Epithelial cell of prostate (primary cell): ENCODE results near the gene AGTPBP1.
"Not testable (repeated sequence)": the region's sequence is repeated elsewhere in the genome, so short reads cannot be mapped to it uniquely, and the experiment has no call there.

Experiments used
- DNase-seq: peaks from one replicate; pipeline ENCODE4 v3.0.0-alpha.2; 2011; ENCODE audit warnings: low read depth, low spot score
- H3K27ac ChIP-seq: fragments of 450-650 bp; 2 replicates; pipeline ENCODE4 v1.5.1; 2017; ENCODE audit warnings: mild to moderate bottlenecking

The AGTPBP1 gene

DNA sequence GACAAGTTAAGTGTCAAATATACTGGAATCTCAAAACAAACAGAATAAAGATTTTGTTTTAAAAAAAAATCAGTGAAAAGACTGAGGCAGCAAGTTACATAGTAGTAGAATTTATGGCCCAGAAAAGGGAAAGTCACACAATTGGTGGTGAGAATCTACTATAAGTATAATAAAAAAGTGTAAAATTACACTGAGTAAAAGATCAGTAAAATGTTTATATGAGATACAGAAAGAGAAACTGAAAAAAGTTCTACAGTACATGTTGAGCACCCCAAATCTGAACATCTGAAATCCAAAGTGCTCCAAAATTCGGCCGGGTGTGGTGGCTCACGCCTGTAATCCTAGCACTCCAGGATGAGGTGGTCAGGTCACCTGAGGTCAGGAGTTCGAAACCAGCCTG is 15.0 kb downstream of the AGTPBP1 start:
- no peak for DNase-seq
- H3K27ac ChIP-seq, result no peak overlapping the region

DNA sequence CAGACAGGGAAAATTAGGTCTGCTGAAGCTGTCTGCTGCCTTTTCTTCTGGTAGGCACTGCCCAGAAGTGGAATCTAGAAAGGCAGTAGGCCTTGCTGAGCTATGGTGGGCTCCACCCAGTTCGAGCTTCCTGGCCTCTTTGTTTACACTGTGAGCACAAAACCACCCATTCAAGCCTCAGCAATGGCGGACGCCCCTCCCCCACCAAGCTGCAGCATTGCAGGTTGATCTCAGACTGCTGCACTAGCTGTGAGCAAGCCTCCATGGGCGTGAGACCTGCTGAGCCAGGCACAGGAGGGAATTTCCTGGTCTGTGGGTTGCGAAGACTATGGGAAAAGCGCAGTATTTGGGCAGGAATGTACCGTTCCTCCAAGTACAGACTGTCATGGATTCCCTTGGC is 18.5 kb downstream of the AGTPBP1 start:
- H3K27ac ChIP-seq, result no peak overlapping the region
- no peak for DNase-seq

DNA sequence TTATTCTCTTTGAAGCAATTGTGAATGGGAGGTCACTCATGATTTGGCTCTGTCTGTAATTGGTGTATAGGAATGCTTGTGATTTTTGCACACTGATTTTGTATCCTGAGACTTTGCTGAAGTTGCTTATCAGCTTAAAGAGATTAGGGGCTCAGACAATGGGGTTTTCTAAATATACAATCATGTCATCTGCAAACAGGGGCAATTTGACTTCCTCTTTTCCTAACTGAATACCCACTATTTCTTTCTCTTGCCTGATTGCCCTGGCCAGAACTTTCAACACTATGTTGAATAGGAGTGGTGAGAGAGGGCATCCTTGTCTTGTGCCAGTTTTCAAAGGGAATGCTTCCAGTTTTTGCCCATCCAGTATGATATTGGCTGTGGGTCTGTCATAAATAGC is 22.3 kb downstream of the AGTPBP1 start:
- H3K27ac ChIP-seq, DNase-seq: not testable (repeated sequence)

DNA sequence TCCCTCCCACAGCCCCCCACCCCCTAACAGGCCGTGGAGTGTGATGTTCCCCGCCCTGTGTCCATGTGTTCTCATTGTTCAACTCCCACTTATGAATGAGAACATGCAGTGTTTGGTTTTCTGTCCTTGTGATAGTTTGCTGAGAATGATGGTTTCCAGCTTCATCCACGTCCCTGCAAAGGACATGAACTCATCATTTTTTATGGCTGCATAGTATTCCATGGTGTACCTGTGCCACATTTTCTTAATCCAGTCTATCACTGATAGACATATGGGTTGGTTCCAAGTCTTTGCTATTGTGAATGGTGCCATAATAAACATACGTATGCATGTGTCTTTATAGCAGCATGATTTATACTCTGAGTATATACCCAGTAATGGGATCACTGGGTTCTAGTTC is 23.9 kb downstream of the AGTPBP1 start:
- DNase-seq, H3K27ac ChIP-seq: not testable (repeated sequence)

DNA sequence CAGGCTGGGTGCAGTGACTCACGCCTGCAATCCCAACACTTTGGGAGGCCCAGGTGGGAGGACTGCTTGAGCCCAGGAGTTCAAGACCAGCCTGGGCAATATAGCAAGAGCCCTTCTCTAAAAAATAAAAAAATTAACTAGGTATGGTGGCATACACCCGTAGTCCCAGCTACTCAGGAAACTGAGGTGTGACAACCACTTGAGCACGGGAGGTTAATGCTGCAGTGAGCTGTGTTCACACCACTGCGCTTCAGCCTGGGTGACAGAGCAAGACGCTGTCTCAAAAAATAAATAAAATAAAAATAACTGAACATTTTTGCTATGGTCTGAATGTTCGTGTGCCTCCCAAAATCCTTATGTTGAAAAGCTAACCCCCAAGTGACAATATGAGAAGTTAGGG is 24.5 kb downstream of the AGTPBP1 start:
- no peak overlapping the region for H3K27ac ChIP-seq
- no peak for DNase-seq

DNA sequence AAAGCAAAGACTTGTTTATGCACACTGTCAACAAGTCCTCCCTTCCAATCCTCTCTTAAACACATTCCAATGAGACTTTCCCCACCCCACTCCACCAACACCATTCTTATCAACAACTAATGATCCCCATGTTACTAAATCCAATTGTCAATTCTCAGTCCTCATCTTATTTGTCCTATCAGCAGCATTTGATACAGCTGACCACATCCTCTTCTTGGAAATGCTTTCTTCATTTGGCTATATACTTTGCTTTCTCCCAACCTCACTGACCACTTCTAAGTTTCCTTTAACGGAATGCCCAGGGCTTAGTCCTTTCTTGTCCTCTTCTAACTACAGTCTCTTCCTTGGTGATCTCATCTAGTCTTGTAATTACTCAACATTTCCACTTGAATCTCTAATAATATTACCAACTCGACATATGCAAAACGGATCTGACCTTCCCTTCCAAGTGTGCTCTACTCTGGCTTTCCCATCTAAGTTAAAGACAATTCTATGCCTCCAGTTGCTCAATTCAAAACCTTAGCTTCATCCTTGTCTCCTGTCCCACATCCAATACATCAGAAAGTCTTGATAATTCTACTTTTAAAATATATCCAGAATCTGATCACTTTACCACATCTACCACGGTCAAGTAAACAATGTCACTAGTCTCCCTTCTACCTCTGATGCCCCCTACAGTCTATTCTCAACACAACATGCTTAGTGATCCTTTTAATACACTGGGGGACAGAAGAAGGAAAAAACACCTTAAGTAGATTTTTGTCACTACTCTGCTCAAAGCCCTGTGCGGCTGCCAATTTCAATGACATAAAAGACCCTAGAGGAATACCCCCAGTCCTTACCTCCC is 25.5 kb downstream of the AGTPBP1 start:
- no peak overlapping the region for H3K27ac ChIP-seq
- DNase-seq, result no peak

DNA sequence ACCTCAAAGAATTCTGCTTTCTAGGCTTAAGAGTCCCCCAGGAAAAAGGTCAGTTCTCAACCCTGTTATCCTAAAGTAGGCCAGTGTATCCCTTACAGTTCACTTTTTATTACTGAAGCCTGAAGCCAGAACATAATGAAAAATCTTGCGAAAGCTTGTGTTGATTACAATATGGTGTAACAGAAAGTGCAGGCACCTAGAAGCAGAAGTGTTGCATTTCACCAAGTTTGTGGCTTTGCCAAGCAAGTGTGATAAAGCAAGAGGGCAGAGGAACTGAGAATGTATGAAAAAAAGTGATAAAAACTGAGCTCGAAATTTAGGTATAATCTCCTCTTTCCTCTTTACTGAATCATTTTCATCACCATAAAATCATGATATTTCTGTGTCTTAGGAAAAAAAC is 26.2 kb downstream of the AGTPBP1 start:
- no peak for DNase-seq
- no peak overlapping the region for H3K27ac ChIP-seq

DNA sequence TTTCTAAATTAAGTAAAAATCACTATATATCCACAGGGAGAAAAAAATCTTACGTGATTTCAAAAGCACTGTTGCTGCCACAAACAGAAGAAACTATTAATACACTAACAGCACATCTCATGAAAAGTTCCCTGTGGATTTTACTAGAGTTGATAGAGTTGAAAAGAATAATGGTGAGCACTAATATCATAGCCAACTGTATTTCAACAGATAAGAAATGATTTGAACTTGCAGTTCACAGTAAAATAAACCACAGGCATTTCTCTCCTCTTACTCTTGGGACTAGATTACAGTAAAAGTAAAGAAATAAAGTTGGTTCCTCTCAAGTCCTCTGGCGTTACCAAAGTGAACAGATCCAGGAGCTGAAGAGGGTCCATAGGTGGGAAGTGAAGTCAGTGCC is 27.9 kb downstream of the AGTPBP1 start:
- no peak for DNase-seq
- H3K27ac ChIP-seq, result no peak overlapping the region

DNA sequence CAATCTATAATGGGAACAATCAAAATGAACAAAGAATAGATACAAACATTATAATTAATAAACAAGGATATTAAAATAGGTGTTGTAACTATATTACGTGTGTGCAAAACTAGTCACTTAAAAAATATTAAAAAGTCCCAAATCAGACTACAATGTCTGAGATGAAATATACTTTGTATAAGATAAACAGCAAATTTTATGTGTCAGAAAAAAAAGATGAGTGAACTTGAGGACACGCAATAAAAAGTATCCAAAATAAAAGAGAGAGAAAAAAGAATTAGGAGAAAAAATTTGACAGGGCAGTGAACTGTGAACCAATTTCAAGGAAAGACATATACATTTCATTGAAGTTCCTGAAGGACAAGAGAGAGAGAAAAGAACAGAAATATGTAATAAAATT is 37.0 kb downstream of the AGTPBP1 start:
- H3K27ac ChIP-seq, result no peak overlapping the region

DNA sequence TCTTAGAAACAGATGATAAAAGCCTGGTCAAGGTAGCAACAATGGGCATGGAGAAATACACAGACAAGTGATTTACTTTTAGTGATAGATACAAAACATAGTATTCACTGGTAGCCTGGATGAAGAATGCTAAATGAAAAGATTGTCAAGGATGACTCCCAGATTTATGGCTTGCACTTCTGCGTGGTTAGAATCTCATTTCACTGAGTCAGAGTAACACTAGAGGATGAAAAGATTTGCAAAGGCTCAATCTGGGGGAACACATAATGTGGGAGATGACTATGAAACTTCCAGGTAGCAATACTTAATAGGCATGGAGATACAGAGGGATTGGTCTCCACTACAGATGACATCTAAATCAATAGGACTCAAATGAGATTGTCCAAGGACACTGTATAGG is 38.4 kb downstream of the AGTPBP1 start:
- no peak overlapping the region for H3K27ac ChIP-seq
- DNase-seq, result no peak

More for the DNA sequence above, 37.0 kb downstream of the AGTPBP1 start:
- no peak for DNase-seq

DNA sequence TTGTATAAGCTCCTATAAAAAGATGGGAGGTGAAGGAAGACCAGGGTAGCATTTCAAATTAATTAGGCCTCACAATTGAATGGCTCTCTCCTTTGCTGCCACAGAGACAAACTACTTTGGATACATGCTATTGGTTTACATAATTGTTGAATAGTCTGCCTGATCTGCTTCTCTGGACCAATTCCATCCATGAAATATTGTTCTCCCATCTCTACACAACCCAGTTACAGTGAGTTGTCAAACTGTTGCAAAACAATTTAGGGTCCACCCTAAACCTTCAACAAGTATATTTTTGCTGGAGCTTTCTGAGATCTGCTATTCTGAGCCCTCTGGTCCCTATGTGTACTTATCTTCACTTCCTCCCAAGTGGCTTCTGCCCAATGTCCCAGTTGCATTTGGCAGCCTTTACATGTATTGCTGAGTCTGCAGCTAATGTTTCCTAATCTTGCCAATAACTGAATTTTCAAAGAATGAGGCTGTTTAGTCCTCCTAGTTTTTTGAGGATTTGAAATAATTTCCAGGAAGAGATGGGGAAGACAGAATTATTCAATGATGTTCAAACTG is 38.9 kb downstream of the AGTPBP1 start:
- no peak for DNase-seq
- H3K27ac ChIP-seq, result no peak overlapping the region

DNA sequence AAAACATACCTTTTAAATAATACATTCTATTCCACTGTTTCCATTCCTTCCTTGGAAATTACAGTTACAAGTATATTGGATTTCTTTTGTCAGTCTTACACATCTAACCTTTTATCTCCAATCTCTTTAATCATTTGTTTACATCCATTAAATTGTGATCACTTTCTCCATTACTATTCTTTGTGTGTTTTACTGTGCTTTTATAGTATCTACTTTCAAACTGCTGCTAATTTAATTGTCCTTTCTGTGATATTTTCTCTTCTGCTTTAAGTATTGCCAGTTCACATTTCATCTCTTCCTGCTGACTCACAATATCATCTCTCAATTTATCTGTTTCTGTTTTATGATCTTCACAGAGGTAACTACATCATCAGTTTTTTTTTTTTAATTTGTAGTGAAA is 39.6 kb downstream of the AGTPBP1 start:
- H3K27ac ChIP-seq, result no peak overlapping the region
- DNase-seq, result no peak

DNA sequence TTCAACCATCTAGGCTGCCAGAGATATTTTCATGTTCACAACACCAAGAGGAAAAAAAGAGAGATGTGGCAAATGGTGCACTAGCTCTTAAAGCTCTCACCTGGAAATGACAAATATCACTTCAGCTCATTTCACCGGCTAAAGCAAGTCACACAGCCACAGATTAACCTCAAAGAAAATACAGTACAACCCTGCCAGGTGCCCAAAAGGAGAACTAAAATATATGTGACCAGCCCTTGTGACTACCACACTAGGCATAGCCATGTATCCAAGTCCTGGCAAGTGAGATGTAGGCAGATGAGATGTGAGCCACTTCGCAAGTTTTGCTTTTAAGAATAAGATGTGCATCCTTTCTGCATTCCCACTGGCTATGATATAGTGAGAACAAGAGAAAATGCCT is 41.4 kb downstream of the AGTPBP1 start:
- no peak overlapping the region for H3K27ac ChIP-seq
- no peak for DNase-seq

DNA sequence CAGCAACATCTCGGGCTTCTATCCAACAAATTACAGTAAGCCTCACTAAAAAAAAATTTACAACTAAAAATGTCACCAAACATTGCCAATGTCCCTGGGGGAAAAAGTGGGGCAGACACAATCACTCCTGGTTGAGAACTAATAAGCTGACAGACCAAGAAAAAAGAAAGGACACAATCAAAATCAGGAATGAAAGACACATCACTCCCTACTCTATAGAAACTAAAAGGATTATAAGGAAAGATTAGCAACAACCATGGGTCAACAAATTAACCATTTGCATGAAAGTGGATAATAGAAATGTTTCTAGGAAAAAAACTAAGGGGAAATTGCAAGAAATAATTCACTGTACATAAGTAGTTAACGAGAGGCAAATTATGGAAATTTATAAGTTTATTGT is 53.4 kb downstream of the AGTPBP1 start:
- no peak overlapping the region for H3K27ac ChIP-seq
- no peak for DNase-seq

DNA sequence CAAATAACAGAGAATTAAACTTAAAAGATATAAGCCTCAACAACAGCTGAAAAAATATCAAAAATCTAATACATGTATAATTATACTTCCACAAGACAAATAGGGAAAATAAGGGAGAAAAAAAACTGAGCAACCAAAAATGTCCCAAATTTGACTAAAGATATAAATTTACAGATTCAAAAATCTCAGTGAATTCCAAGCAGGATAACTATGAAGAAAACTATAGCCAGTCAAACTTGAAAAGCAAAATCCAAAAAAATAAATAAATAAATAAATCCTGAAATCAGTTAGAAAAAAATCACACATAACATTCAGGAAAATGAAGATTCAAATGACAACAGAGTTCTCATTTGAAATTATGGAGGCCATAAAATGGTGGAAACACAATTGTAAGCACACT is 56.7 kb downstream of the AGTPBP1 start:
- DNase-seq, result no peak
- no peak overlapping the region for H3K27ac ChIP-seq

DNA sequence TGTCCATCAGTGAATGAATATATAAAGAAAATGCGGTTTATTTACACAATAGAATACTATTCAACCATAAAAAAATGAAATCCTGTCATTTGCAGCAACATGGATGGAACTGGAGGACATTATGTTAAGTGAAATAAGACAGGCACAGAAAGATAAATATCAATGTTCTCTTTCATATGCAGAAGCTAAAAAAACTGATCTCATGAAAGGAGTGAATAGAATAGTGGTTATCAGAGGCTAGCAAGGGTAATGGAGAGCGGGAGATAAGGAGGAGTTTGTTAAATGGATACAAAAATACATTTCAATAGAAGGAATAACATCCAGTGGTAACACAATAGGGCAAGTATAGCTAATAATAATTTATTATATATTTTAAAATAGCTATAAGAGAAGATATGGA is 65.0 kb downstream of the AGTPBP1 start:
- H3K27ac ChIP-seq, result no peak overlapping the region
- no peak for DNase-seq

DNA sequence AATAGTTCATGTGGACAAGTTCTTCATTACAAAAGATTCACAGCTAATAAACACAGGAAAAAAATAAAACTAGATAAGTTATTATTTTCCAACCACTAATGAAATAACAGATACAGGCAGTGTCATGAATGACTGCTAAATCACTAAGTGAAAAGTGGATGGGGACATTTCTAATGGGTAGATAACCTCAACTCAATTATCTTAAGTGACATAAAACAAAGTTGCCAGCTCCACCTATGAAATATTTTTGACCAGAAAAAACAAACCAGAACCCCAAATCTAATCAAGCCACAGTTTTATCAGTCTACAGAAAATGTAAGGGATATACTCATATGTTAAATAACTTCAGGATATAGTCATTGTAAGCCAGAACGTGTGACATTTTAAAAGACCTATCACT is 74.4 kb downstream of the AGTPBP1 start:
- no peak for DNase-seq
- no peak overlapping the region for H3K27ac ChIP-seq

DNA sequence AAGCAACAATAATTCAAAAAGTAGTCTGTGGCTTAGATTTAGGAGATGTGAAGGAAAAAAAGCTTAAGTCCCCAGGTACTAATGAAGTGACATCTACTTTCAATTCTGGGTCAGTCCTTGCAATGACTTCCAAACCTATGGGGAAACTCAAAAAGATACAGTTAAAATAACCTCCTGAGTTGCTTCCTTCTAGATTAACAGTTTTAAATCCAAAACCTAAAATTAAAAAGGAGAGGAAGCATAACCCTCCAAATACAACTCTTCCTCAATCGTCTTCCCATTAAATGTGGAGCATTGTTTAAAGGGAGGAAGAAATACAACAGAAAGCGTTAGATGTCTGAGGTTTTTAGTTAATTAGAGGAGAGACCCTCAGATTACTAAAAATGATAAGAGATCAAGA is 75.7 kb downstream of the AGTPBP1 start:
- no peak for DNase-seq
- H3K27ac ChIP-seq, result no peak overlapping the region

DNA sequence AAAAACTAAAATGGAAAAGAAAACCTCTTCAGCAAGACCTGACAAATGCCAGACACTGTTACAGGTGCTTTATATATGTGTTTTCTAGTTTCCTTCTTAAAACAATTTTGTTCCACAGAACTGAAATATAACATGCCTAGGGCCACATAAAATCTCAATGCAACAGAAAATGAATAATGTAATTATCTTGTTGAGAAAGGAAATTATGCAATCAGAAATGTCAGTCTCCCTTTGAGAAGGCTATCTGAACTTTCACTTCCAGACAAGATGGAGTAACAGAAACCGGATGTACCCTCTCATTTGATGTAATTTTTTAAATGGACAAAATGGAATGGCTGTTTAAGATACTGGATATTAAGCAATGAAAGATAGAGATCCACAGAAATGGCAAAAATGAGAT is 79.2 kb downstream of the AGTPBP1 start:
- no peak overlapping the region for H3K27ac ChIP-seq
- DNase-seq, result no peak

DNA sequence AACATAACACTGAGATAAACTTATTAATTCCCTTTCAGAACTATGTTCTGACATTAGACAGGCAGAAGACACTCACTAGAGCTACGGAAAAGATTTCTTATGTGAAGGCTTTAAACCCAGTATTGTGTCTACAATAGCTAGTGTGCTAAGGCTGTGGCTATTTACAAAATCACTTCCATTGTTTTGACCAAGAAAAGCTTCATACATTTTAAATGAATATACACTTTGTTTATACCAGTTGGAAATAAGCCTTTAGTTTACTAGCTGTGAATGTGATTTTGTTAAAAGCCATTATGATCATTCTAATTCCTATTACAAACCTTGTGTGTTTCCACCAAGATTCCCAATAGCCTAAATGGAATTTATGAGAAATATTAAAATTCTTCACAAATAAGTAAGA is 83.0 kb downstream of the AGTPBP1 start:
- no peak for DNase-seq
- no peak overlapping the region for H3K27ac ChIP-seq

DNA sequence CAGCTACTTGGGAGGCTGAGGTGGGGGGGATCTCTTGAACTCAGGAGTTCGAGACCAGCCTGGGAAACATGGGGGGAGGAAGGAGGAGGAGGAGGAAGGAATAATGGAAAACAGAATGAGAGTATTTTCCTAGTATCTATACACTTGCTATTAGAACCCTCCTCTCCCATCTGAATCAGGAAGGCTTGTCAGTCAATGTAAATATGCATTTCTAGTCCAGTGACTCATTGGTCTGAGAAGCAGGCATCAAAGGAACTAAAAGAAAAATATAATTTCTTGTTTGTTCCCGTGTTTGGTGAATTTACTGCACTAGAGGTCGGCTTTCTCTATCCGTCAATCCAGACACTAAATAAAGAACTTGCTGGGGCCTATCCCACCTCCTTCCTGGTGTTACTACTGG is 88.6 kb downstream of the AGTPBP1 start:
- DNase-seq, result no peak
- no peak overlapping the region for H3K27ac ChIP-seq

DNA sequence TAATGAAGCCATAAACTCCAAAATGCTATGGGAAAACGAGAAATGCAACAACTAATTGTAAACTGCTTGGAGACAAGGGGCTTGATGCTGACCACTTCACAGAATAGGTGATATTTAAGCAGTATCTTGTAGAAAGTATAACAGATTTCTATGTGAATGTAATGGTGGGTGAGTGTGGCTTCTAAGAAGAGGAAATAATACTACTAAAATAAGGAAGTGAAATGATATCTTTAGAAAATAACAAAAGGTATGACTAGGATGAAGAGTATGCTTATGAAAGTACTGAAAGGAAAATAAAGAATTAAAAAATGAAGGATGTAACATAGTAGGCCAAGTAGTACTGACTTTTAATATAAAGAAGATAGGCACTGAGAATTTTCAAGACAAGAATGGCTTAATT is 94.2 kb downstream of the AGTPBP1 start:
- no peak for DNase-seq
- H3K27ac ChIP-seq, result no peak overlapping the region
